Adrenal gland (tissue), 5 donors: ENCODE measurements around the gene CYP2U1.

Experiments used
- CTCF ChIP-seq, 6 experiments: fragments of 450-650 bp in 4 of 6; fragments of 200-600 bp in 2 of 6; sonication (generic) in 1 of 6; IDR thresholded peaks; 1 replicate in 5 of 6; 2 replicates in 1 of 6; pipeline versions ENCODE4 v1.5.1 to v1.8.0; 2016 to 2021; ENCODE audit warnings: antibody characterized with exemption in 6 of 6, mild to moderate bottlenecking in 2 of 6, moderate library complexity in 1 of 6
- POLR2A ChIP-seq, 2 donors: fragments of 450-650 bp; IDR thresholded peaks; one replicate each; pipeline ENCODE4 v1.6.1; 2017; ENCODE audit warnings: antibody characterized with exemption in 2 of 2, mild to moderate bottlenecking in 2 of 2, moderate library complexity in 1 of 2
- donor health status: DM: no; HTN: no; CAD: no.

GRCh38 chr4:107951551-107951950, 20.2 kb downstream of the CYP2U1 start:
- TF ChIP-seq CTCF (IDR thresholded peaks at IDR 0.05) (no peak), POLR2A (IDR thresholded peaks at IDR 0.05) (no peak)
